ENCODE results near the gene TMPRSS6.

GRCh38 chr22:37052386-37053309 is 56.9 kb downstream of the TMPRSS6 start:
- TF ChIP-seq, protein P1, sequence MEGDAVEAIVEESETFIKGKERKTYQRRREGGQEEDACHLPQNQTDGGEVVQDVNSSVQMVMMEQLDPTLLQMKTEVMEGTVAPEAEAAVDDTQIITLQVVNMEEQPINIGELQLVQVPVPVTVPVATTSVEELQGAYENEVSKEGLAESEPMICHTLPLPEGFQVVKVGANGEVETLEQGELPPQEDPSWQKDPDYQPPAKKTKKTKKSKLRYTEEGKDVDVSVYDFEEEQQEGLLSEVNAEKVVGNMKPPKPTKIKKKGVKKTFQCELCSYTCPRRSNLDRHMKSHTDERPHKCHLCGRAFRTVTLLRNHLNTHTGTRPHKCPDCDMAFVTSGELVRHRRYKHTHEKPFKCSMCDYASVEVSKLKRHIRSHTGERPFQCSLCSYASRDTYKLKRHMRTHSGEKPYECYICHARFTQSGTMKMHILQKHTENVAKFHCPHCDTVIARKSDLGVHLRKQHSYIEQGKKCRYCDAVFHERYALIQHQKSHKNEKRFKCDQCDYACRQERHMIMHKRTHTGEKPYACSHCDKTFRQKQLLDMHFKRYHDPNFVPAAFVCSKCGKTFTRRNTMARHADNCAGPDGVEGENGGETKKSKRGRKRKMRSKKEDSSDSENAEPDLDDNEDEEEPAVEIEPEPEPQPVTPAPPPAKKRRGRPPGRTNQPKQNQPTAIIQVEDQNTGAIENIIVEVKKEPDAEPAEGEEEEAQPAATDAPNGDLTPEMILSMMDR (IDR thresholded peaks at IDR 0.05): no peak
- TF ChIP-seq POLR2AphosphoS5 (IDR thresholded peaks at IDR 0.05): no peak
- TF ChIP-seq POLR2A (IDR thresholded peaks at IDR 0.05): no peak
- TF ChIP-seq EP300 (IDR thresholded peaks at IDR 0.05): no peak
